Measurements from ENCODE around the gene ATRNL1.
"Not testable (repeated sequence)": the region's sequence is repeated elsewhere in the genome, so short reads cannot be mapped to it uniquely, and the experiment has no call there.

Gene ATRNL1

DNA sequence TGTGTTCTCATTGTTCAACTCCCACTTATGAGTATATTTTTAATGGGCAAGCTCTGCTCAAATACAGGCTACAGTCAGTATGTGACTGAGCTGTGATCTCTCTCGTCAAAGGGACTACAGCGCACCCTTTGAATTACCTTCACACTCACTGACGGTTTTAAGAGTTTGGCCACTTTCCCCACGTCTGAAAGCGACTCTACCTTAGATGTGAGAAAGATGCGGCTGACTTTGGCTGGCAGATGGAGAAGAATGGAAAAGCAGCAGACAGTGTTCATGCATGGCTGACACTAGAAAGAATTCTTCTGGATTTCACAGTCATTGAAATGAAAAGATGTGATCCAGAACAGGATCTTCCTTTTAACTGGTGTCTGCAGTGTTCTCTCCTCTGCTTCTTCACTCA is 2.0 kb upstream of the ATRNL1 start:
- no peak for DNase-seq

GRCh38 chr10:115092258-115092554 is 959 bp upstream of the ATRNL1 start:
- no peak for DNase-seq

- peak in 1 of 2 experiments; percentile 37 for DNase-seq
Measured at GRCh38 chr10:115092555-115093285, 445 bp upstream of the ATRNL1 start.

- peak in 1 of 2 experiments; percentile 36 for DNase-seq
Measured at GRCh38 chr10:115093776-115094408, 727 bp downstream of the ATRNL1 start.

- no peak for DNase-seq
Measured at GRCh38 chr10:115094416-115095140, 1.4 kb downstream of the ATRNL1 start.

GRCh38 chr10:115095758-115096157 is 2.6 kb downstream of the ATRNL1 start:
- no peak for DNase-seq

DNA sequence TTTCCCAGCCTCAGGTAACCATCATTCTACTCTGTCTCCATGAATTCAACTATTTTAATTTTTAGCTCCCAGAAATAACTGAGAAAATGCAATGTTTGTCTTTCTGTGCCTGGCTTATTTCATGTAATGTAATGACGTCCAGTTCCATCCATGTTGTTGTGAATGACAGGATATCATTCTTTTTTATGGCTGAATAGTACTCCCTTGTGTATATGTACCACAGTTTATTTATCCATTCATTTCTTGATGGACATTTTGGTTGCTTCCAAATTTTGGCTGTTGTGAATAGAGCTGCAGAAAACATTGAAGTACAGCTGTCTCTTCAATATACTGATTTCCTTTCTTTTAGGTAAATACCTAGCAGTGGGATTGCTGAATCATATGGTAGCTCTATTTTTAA is 10.5 kb downstream of the ATRNL1 start:
- DNase-seq: no peak

GRCh38 chr10:115105411-115105810 is 12.2 kb downstream of the ATRNL1 start:
- DNase-seq: not testable (repeated sequence)

DNA sequence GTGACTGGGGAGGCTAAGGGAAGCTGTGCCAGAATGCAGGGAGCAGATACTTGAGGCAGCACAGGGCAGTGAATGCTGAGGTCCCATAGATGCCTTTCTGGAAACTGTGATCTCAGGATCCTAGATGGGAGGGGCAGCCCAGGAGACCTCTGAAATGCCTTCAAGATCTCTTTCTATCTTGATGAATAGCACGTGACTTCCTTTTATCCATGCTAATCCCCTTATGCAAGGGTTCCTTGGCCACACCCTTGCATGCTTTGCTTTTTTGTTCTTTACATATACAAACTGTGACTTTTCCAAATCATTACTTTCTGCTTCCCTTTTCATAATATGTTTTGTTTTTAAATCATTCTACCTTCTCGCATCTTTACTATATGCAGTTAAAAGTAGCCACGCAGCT is 14.7 kb downstream of the ATRNL1 start:
- no peak for DNase-seq

DNA sequence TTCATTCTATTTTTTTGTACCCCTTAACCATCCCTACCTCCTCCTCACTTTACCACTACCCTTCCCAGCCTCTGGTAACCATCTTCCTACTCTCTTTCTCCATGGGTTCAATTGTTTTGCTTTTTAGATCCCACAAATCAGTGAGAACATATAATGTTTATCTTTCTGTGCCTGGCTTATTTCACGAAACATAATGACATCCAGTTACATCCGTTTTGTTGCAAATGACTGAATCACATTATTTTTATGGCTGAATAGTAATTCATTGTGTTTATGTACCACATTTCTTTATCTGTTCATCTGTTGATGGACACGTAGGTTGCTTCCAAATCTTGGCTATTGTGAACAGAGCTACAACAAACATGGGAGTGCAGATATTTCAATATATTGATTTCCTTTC is 24.1 kb downstream of the ATRNL1 start:
- no peak for DNase-seq

- no peak for DNase-seq
Measured at GRCh38 chr10:115118346-115118745, 25.2 kb downstream of the ATRNL1 start.

GRCh38 chr10:115125505-115125904 is 32.3 kb downstream of the ATRNL1 start:
- no peak for DNase-seq

- DNase-seq: peak in 1 of 2 experiments; percentile 5
Measured at GRCh38 chr10:115129752-115130151, 36.6 kb downstream of the ATRNL1 start.

DNA sequence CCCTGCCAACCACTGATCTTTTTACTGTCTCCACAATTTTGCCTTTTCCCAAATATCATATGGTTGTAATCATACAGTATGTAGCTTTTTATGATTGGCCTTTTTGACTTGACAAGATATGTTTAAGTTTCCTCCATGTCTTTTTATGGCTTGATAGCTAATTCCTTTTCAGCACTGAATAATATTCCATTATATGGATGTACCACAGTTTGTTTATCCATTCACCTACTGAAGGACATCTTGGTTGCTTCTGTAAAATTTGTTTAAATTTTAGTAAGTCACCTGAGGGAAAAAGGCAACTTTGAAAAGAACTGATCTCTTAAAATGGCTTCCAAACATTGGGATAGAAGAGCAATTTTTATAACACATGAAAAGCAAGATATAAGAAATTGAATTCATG is 43.5 kb downstream of the ATRNL1 start:
- no peak for DNase-seq

GRCh38 chr10:115141254-115141653 is 48.1 kb downstream of the ATRNL1 start:
- DNase-seq: no peak

DNA sequence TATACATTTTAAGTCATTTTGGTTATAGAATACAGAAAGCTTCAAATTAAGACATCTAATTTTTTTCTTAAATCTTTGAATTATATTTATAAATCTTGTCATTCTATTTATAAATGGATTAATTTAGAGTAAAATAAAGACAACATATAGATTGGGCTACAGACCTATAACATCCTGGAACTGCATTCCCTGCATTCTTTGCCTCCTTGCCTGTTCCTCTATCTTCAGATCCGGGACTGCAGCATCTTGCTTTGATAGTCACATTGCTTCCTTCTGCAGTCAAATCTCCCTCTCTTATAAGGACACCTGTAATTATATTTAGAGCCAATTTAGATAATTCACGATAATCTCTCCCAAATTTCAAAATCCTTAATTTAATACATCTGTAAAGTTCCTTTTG is 64.2 kb downstream of the ATRNL1 start:
- no peak for DNase-seq

DNA sequence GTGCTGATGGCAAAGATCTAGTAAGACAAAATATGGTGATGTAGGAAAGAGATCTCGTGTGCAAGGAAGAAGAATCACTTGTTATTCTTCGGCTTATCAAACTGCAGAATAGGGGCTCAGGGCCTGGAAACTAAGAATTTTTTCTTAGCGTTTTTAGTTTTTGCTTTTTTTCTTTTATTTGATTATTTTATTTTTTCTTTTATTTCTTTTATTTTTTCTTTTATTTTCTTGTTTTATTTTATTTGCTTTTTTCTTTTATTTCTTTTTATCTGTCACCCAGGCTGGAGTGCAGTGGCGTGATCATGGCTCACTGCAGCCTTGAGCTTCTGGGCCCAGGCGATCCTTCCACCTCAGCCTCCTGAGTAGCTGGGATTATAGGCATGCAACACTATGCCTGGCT is 70.0 kb downstream of the ATRNL1 start:
- DNase-seq: no peak

GRCh38 chr10:115164220-115164619 is 71.1 kb downstream of the ATRNL1 start:
- no peak for DNase-seq

- DNase-seq: no peak
Measured at GRCh38 chr10:115167751-115168150, 74.6 kb downstream of the ATRNL1 start.

- no peak for DNase-seq
Measured at GRCh38 chr10:115171392-115171960, 78.3 kb downstream of the ATRNL1 start.

GRCh38 chr10:115173915-115174443 is 80.8 kb downstream of the ATRNL1 start:
- DNase-seq: no peak

- not testable (repeated sequence) for DNase-seq
Measured at GRCh38 chr10:115207276-115207675, 114.1 kb downstream of the ATRNL1 start.

DNA sequence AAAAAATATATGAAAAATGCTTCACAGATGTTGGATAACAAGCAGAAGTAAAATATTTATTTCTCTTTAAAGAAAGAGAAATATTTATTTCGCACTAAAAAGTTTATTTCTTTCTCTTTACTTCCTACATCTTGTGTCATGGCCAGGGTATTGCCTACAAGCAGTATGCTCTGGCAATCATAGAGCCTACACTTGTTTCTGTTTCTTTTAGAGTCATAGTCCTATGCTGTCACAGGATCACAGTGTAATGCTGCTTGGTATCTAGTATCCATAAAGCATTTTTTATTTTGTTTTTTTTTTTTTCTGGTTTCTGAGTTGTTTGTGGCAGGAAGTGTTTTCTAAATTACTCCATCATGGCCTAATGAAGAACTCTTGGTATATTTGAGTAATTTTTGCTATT is 116.0 kb downstream of the ATRNL1 start:
- DNase-seq: no peak

DNA sequence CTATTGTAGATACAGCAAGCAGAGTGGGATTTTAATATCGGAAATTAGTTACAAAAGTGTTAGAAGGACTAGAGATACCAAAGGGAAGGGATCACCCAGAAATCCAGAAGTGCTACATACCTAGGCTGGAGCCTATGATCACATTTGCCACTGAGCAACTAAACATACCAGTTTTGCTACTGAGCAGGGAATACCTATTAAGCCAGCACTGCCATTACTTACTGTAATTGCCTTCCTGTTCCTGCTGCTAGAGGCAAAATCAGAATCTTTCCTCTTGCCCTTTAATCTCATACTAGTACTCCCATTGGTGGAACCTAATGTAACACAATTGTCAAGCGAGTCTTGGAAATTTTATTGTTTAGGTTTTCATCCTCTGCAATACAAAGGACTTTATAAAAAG is 121.7 kb downstream of the ATRNL1 start:
- DNase-seq: no peak
